ENCODE measurements around the gene MAP3K3. TPM values are rescaled to one million over a fixed set of nuclear protein-coding genes. Genes with fewer than 3 reads are reported as not detected.

MAP3K3 gene
- polyA plus RNA-seq, 1 donor from 2014 or later: 16.6 TPM

GRCh38 chr17:63685041-63685440, 62.8 kb downstream of the MAP3K3 start:
- no peaks in the 10 kb centered on the region for H3K79me2 ChIP-seq (replicated peaks; ENCODE audit: insufficient read depth, low read length)
- H3F3A ChIP-seq (ENCODE audit: insufficient read depth, low read length, poor library complexity, severe bottlenecking): no peaks in the 10 kb centered on the region
- H3K36me3 ChIP-seq (ENCODE audit: insufficient read depth, low read length): peaks cover 2% of the 10 kb centered on the region
- no peak for TF ChIP-seq RAD21 (conservative IDR thresholded peaks at IDR 0.05)
- no peak for TF ChIP-seq POLR2AphosphoS5 (IDR thresholded peaks at IDR 0.05)
- no peak for TF ChIP-seq TAF1 (IDR thresholded peaks at IDR 0.05; ENCODE audit: low read depth)
- TF ChIP-seq MXI1 (conservative IDR thresholded peaks at IDR 0.05; ENCODE audit: poor library complexity, severe bottlenecking): no peak
- no peak for TF ChIP-seq REST (IDR thresholded peaks at IDR 0.05; ENCODE audit: borderline replicate concordance)
- no peak for TF ChIP-seq SMC3 (conservative IDR thresholded peaks at IDR 0.05; ENCODE audit: poor library complexity)
- no peak for TF ChIP-seq EP300 (conservative IDR thresholded peaks at IDR 0.05; ENCODE audit: poor library complexity, severe bottlenecking)
- TF ChIP-seq, protein P1, sequence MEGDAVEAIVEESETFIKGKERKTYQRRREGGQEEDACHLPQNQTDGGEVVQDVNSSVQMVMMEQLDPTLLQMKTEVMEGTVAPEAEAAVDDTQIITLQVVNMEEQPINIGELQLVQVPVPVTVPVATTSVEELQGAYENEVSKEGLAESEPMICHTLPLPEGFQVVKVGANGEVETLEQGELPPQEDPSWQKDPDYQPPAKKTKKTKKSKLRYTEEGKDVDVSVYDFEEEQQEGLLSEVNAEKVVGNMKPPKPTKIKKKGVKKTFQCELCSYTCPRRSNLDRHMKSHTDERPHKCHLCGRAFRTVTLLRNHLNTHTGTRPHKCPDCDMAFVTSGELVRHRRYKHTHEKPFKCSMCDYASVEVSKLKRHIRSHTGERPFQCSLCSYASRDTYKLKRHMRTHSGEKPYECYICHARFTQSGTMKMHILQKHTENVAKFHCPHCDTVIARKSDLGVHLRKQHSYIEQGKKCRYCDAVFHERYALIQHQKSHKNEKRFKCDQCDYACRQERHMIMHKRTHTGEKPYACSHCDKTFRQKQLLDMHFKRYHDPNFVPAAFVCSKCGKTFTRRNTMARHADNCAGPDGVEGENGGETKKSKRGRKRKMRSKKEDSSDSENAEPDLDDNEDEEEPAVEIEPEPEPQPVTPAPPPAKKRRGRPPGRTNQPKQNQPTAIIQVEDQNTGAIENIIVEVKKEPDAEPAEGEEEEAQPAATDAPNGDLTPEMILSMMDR (IDR thresholded peaks at IDR 0.05; ENCODE audit: poor library complexity, severe bottlenecking): no peak
- TF ChIP-seq EZH2 (IDR thresholded peaks at IDR 0.05; ENCODE audit: borderline replicate concordance, insufficient read depth, low read length, poor library complexity, severe bottlenecking): no peak
- no peak overlapping the region for H3K27ac ChIP-seq (ENCODE audit: low read length)
- H3K9ac ChIP-seq (ENCODE audit: low read length): no peak overlapping the region
- no peaks in the 10 kb centered on the region for H3K27me3 ChIP-seq (ENCODE audit: insufficient read depth, low read depth, low read length)
- H3K9me2 ChIP-seq (ENCODE audit: insufficient read depth, low read length): no peaks in the 10 kb centered on the region
- no peaks in the 10 kb centered on the region for H3K9me3 ChIP-seq (ENCODE audit: low read length)
- H4K20me1 ChIP-seq (ENCODE audit: insufficient read depth): no peaks in the 10 kb centered on the region
- H3K4me2 ChIP-seq (ENCODE audit: low read length): no peak overlapping the region
- H3K4me3 ChIP-seq (ENCODE audit: low read length): no peak overlapping the region
- H2AFZ ChIP-seq (ENCODE audit: low read depth, low read length): no peak overlapping the region

GRCh38 chr17:63685578-63685977, 63.4 kb downstream of the MAP3K3 start:
- no peaks in the 10 kb centered on the region for H3K9me2 ChIP-seq (ENCODE audit: insufficient read depth, low read length)
- no peaks in the 10 kb centered on the region for H3K79me2 ChIP-seq (replicated peaks; ENCODE audit: insufficient read depth, low read length)
- TF ChIP-seq REST (IDR thresholded peaks at IDR 0.05; ENCODE audit: borderline replicate concordance): no peak
- TF ChIP-seq MXI1 (conservative IDR thresholded peaks at IDR 0.05; ENCODE audit: poor library complexity, severe bottlenecking): no peak
- TF ChIP-seq, protein P1 (IDR thresholded peaks at IDR 0.05; ENCODE audit: poor library complexity, severe bottlenecking): no peak
- no peak for TF ChIP-seq EZH2 (IDR thresholded peaks at IDR 0.05; ENCODE audit: borderline replicate concordance, insufficient read depth, low read length, poor library complexity, severe bottlenecking)
- TF ChIP-seq POLR2AphosphoS5 (IDR thresholded peaks at IDR 0.05): no peak
- no peak for TF ChIP-seq SMC3 (conservative IDR thresholded peaks at IDR 0.05; ENCODE audit: poor library complexity)
- TF ChIP-seq EP300 (conservative IDR thresholded peaks at IDR 0.05; ENCODE audit: poor library complexity, severe bottlenecking): no peak
- TF ChIP-seq RAD21 (conservative IDR thresholded peaks at IDR 0.05): no peak
- no peak for TF ChIP-seq TAF1 (IDR thresholded peaks at IDR 0.05; ENCODE audit: low read depth)
- no peak overlapping the region for H3K4me2 ChIP-seq (ENCODE audit: low read length)
- no peaks in the 10 kb centered on the region for H3K9me3 ChIP-seq (ENCODE audit: low read length)
- no peaks in the 10 kb centered on the region for H3K36me3 ChIP-seq (ENCODE audit: insufficient read depth, low read length)
- no peaks in the 10 kb centered on the region for H3F3A ChIP-seq (ENCODE audit: insufficient read depth, low read length, poor library complexity, severe bottlenecking)
- no peak overlapping the region for H2AFZ ChIP-seq (ENCODE audit: low read depth, low read length)
- H3K9ac ChIP-seq (ENCODE audit: low read length): no peak overlapping the region
- no peaks in the 10 kb centered on the region for H4K20me1 ChIP-seq (ENCODE audit: insufficient read depth)
- no peak overlapping the region for H3K27ac ChIP-seq (ENCODE audit: low read length)
- no peaks in the 10 kb centered on the region for H3K27me3 ChIP-seq (ENCODE audit: insufficient read depth, low read depth, low read length)
- H3K4me3 ChIP-seq (ENCODE audit: low read length): no peak overlapping the region
